T-helper 2 cell (primary cell): ENCODE results near the gene SEL1L3.
A peak's percentile ranks its signal among the peaks of the same experiment; 100 is the strongest.

Experiments used
- DNase-seq, 5 experiments: peaks; one replicate each; pipeline versions ENCODE4 v3.0.0 to v3.0.0-alpha.2; 2012 to 2022

Gene SEL1L3

DNA sequence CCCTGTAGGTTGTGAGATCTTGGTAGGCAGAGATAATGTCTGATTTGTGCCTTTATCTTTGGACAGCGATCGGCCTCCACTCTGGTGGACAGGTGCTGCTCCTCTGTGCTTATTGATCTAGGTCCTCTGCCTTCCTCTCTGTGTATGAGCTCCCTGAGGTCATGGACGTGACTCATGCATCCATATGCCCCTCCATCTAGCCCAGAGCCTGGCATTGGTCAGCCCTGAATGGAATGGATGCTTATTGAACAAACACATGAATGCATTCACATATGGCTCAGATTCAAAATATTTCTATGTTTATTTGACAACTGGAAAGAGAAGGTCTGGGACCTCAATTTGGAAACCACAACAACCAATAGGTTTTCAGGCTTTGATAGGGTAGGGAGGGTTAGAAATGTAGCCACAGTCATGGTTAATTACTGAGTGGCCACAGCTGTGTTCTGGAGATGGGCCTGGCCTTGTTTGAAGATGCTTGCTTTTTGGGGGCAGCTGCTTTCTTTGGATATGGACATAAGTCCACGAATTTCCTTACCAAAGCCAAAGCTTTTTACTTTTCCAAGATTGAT, 76.2 kb downstream of the SEL1L3 start:
- no peak for DNase-seq

DNA sequence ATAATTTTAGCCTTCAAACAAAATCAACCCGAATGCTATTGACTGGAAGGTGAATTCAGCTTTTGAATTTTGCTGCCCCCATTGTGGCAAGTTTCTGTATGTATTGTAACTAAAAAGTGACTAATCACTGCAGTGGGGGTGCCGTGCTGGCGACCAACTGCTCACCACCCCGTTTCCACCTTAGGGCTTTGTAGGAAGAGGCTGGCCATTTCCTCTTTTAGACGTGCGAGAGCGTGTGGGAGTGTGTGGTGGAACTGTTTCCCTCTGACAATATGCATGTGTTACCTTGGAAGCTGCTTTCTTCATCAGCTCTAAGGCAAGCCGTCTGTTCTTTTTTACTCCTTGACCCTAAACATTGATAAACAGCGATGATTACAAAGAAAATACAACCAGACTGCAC, 78.8 kb downstream of the SEL1L3 start:
- peak in 1 of 5 experiments; percentile 18 for DNase-seq

DNA sequence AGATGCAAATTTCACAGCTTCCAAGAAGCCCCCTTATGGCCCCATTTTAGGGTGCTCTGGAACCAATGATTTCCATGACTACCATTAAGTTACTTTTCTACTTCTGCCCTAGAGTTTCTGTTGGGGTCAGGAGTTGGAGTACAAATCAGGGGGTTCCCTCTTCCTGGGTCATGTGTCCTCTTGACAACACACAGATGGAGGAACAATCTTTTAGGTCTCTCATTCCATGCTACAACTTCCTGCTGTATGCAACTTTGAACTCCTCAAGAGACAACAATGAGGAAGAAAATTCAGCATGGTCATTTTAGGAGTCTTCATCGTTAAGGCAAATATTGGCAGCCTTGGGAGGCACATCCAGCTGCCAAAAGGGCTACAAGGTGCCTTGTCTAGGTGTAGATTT, 79.7 kb downstream of the SEL1L3 start:
- no peak for DNase-seq

DNA sequence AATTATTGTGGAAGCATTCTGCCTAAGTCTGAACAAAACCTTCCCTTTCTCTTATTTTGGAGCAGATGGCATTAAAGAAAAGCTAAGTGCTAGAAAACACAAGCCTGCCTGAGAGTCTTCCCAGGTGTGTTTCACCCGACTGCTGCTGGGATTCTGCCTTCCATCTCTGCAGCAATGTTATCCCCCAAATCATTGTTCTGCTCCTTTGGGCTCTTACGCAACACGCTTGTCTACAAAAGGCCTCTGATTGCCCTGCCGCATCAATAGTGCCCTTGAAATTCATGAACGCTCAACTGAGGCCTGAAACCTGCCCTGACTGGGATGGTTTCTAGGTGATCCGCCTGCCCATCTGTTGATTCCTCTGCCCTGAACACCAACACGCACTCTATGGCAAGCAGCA, 80.3 kb downstream of the SEL1L3 start:
- DNase-seq = no peak

DNA sequence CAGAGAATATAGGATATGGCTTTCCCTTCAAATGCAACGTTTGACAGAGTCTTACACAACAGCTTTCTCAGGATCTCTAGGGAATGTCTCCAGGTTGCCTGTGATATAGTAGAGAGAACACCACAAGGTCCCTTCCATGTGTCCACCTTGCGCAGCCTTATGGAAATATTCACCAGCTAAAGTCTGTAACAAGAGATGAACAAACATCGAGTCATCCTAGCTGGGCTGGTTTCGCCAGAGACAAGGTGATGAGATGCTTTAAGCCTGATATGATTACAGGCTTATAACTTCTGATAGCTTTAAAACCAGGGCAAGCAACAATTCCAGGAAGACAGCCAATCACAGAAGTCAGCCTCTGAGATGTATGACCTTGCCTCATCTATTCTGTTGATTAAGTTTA, 83.8 kb downstream of the SEL1L3 start:
- DNase-seq = no peak

DNA sequence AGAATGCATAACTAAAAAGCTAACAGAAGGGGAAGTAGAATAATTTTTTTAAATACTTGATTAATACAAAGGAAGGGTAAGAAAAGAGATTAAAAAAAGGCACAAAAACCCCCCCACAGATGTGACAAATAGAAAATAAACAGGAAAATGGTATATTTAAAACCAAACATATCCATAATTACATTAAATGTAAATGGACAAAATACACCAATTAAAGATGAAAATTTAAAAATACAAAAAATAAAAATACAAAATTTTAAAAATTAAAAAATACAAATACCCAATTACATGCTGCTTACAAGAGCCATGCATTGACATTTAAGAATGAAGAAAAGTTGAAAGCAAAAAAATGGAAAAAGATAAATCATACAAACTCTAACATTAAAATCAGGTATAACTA, 86.0 kb downstream of the SEL1L3 start:
- no peak for DNase-seq

DNA sequence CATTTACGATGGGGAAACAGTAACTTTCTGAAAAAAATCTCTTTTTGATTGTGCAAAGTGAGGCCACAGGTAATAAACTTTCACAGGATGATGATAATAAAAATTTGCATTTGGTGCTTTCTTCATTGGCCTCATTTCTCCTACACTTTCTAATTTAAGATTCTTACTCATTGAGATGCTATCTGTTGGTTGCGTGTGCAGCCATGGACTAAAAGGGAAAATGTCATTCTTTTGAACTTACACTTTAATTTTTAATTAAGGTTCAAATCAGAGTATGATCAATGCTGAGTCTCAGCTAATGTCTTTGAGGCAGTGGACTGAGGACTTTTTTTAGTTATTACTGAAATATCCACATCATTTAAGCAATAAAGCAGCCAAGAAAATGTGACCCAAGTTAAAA, 87.6 kb downstream of the SEL1L3 start:
- DNase-seq = no peak

DNA sequence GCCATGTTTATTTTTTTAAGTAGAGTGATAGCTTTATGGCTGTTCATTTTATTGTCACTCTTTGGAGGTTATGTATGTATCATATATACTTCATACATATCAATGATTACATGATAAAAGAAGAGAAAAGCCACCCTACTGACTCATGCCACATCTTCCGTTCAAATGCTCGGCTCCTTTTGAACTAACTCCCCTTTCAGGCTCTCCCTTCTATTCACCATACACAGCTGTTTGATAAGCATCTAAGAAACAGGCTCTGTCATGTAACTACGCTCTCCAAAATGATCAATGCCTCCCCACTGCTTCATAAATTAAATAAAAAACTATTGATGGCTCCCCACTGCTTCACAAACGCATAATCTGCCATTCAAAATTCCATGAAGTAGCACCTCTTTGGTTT, 89.4 kb downstream of the SEL1L3 start:
- DNase-seq = no peak

DNA sequence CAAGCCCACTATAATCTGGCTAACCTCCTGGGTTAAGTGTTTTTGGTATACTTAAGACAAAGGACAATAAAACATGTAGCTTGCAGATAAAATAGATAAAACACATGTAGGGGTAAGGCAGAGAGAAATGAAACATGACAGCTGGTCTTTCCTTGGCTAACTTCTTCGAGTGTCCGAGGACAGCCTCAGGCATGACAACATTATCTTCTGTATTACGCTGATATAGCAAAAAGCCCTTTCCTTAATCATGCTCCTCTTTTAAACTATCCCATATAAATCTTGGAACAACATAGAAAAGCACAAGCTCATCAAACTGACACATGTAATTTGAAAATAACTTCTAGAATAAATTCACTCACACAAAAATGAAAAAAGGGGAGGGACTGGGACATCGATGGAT, 91.1 kb downstream of the SEL1L3 start:
- DNase-seq = no peak

DNA sequence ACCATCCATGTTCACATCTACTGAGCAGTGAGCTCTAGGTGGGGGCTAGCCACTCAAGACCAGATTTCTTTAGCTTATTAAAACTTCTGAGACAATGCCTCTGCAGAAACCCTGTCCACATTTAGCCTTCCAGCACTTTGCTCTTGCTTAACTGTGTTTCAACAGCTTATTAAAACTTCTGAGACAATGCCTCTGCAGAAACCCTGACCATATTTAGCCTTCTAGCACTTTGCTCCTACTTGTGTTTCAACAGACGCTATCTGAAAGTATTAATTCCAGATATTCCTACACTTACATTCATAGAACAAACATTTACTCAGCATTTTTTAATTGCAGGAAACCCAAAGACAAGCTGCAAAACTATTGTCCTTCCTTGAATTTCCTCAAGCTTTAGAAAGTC, 91.9 kb downstream of the SEL1L3 start:
- no peak for DNase-seq

DNA sequence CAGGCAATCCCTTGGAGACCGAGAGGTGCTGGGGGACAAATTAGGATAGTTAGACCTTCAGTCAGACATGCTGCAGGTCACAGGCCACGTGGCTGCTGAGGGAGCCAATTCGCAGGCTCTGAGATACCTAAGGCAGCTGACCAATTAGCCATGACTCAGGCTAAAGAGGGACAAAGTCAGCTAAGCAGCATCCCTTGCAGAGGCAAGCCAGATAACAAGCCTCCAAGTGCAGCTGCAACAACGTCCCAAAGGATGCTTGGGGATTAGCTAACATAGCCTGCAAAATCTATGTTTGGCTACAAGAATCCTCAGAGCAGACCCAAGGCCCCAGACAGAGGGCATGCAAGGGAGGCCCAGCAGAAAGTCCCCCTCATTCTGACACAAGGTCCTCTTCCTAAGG, 93.5 kb downstream of the SEL1L3 start:
- DNase-seq = no peak

DNA sequence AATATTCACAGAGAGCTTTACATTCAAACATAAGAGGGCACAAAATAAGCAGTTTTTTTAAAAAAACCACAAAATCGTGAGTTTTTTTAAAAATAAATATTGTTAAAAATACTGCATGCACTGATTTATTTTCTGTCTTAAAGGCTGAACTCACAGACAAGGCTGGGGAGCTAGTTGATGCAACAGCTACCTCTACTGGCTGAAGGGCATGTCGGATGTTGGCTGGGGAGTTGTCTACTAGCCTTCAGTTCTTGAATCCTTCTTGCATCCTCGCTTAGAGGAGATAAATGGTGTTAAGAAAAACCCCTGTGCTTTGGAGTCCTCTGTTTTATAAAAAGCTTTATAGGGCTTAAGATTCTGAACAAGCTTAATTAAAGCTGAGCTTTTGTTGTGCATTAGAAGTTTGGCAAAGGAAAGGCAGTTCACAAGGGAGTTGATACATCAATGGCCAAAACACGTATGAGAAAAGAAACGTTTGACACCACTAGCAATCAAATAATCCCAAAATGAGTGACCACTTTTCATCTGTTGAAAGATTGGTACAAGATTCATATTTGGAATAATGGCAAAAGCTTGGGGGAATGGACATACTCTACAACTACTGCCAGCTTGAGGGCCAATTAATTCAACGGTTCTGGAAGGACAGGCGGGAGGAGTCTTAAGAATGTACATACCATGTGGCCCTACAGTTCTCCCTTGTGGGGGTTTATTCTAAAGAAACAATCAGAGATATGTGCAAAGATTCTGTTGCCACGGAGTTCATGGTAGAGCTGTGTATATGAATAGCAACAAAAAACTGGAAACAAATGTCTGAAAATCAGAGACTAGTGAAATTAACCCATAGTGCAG, 94.7 kb downstream of the SEL1L3 start:
- DNase-seq = peak in 1 of 5 experiments; percentile 40

DNA sequence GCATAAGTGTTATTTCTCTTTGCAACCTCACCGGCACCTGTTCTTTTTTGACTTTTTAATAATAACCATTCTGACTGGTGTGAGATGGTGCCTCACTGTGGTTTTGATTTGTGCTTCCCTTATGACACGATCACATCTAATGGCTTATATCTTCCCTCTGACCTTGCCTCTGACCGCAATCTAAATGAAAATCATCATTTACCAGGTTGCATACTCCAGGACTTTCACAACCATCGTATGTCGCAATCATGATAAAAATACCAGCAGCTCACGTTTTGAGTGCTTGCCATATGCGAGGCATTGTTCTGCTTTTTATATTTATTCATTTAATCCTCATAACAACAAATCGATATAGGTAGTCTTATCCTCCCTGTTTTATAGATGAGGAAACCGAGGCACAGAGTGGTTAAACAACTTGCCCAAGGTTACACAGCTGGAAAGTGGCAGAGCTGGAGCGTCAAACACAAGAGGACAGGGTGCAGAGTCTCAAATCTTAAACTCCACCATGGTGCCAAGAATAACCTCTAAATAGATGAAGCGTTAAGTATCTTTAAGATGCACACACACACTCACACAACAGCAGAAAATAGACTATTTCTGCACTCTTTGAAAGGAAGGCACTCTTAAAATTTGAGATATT, 102.2 kb downstream of the SEL1L3 start:
- DNase-seq = no peak

DNA sequence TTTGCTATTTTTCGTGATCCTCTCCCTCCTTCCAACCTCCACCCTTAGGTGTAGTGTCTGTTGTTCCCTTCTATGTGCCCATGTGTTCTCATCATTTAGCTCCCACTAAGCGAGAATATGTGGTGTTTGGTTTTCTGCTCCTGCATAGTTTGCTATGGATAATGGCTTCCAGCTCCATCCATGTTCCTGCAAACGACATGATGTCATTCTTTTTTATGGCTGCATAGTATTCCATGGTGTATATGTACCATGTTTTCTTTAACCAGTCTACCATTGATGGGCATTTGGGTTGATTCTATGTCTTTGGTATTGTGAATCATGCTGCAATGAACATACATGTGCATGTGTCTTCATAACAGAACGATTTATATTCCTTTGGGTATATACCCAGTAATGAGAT, 102.7 kb downstream of the SEL1L3 start:
- DNase-seq = no peak

DNA sequence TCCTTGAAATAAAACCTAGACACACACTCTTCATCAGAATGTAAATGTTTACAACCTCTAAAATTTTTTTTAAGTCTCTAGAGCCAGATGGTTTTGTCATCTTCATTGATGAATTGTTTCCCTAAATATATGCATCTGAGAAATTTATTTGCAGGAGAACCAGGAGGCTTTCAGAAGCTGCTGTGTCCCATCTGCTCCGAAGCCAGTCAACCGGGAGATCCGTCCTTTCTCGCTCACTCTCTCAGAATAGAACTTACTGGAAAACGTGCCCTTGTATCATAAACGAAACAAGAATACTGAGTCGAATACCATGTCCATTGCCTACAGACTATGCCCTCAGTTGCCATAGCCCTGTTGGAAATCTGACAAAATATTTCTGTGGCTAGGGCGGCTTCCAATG, 103.7 kb downstream of the SEL1L3 start:
- DNase-seq = no peak

DNA sequence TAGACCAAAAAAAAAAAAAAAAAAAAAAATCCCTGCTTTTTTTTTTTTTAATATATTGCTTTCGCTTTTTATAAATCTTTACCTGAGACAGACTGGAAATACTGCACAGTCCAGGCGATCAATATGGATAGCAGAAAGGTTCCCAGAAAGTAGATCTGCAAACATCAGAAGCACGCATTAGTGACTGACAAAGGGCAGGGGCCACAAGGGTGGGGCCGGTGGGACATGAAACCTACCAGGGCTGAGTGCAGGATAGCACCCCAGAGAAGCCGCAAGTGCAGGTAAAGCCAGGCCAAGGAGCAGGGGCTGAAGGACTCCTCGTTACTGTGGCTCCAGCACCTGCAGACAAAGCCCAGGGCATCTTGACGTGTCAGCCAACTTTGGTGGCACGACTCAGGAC, 105.3 kb downstream of the SEL1L3 start:
- no peak for DNase-seq

DNA sequence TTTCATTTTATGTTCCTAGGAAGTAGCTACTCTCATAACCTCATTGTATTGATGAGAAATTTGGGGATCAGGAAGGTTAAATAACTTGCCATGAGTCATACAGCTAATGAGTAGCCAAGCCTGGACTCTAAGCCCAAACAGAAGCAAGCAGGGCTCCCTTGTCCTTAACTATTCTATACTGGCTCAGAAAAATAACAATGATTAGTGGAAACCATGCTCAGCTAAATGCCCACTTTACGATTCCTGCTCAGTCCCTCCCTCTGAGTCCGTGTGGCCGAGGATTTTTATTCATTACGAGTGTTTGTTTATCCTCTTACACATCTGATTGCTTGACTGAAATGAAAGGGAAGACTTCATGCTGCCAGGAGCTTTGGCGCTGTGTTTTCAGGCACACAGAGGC, 106.3 kb downstream of the SEL1L3 start:
- no peak for DNase-seq

DNA sequence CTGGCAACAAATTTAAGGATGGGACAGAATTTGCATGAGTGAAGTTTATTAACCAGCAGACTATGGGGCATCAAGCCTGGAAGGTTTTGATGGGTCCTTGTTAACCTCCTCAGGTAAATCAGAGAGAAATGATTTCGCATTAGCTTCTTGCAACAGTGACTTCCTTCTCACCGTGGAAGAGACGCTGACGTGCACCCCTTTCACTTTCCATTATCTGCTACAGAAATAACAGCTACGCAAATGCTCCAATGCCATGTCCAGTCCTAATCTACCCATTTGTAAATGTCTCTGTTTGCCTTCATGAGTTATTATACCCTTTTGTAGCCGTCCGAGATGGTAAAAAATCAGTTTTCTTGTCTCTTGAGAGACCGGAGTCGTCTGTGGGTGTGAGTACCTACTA, 106.9 kb downstream of the SEL1L3 start:
- DNase-seq = no peak

DNA sequence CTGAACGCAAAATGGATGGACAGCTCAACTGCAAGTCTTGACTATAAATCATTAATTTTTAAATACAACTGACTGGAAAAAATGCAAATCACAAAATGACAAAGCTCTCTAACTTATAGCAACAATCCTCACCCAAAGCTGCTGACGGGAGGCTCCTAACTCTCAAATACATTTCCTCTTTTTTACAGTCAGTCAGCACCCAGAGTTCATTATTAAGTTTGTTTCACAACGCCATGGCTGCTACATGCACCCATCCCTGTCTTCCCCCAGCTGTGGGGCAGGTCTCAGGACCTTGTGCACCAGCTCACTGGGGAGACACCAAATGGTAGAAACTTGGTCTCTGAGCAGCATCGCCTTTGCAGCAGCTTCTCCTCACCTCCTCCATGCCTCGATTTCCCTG, 109.5 kb downstream of the SEL1L3 start:
- DNase-seq = no peak

DNA sequence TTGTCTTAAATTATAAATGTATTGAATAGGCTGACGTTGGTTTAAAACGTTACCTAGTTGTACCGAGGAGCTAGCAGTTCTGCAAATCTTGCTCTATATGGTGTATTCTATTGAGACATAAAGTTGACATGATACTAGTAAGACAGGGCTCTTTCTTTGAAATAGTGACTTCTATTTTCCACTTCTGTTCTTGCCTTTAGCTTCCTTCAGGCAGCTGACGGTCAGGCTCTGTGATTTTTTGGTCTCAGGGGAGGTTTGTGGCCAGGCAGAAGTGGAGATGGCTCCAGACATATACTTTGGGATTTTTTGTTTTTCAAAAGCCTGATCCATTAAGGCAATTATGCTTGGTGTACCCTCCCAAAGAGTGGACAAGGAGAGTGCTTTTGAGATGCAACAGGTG, 111.9 kb downstream of the SEL1L3 start:
- no peak for DNase-seq

DNA sequence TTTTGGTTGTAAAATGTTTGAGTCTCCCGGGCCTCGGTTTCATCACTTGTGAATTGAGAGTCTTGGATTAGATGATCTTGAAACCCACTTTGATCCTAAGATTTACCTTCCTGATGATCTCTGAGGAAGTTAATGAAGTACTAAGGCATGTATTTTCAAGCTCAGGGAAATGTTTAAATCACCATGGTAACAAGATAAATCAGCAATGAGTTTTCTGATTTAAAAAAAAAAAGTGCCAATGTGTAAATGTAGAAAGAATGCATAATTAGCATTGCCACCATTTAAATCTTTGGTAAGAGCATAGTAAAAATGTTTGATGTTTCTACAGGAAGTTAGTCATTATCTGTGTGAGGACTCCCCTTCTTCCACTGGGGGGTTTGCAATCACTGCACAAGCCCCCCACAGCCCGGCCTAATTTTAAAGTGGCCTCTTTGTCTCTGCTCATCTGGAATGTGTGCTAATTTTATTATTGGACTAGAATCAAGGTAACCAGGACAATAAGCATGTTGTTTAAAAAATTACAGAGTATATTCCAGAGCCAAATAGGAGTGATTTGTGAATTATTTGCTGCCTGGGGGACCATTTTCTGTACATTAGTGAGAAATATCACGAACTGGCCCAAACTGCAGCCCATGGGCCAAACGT, 113.5 kb downstream of the SEL1L3 start:
- DNase-seq = no peak

DNA sequence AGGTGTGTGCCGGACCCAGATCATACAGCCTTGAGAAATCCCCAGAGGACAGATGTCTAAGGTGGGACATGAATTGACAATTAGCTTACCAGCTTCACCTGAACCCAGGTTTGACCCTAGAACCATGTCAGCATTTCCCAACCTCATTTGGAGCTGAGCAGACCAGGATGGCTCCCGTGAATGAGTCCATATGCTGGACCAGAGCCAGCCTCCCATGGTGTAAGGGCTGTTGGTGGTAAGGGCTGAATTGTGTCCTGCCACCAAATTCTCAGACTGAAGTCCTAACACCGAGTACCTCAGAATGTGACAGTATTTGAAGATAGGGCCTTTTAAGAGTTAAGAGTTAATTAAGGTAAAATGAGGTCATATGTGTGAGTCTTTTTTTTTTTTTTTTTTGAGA, 118.8 kb downstream of the SEL1L3 start:
- no peak for DNase-seq

DNA sequence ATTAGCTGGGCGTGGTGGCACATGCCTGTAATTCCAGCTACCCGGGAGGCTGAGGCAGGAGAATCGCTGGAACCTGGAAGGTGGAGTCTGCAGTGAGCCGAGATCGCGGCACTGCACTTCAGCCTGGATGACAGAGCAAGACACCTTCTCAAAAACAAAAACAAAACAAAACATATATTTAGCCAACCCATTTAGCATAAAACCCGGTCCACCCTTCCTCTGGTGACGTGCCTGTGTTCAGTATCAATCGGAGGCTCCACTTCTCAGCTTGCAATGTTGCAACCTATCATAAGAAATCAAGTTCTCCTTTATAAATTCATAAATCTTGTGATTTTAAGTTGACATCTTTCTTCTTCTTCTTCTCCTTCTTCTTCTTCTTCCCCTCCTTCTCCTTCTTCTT, 133.2 kb downstream of the SEL1L3 start:
- DNase-seq = no peak

DNA sequence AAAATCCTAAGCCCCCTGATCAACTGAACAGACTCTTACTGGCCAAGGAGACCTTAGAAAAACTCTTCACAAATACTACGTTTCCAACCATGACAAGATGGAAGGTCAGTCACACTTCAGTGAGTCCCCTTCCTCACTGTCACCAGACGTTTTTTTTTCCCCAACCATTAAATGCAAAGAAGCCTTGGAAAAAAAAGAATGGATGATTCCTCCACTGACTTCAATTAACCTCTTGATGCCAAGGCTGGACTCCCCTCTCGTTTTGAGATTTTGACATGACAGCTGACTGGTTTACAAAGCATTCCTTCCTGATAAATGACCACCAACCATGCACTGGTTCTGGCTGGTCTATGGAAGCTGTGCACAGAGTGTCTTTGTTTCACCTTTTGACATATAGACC, 133.9 kb downstream of the SEL1L3 start:
- DNase-seq = no peak
